ENCODE measurements around the gene GABBR2. TPM values are rescaled to one million over a fixed set of nuclear protein-coding genes. Genes with fewer than 3 reads are reported as not detected.

GABBR2 gene
- polyA plus RNA-seq, 1 of the 3 experiments (the other 2 are of a cell fraction), result not detected

GRCh38 chr9:98260635-98261034 lies 448.1 kb downstream of the GABBR2 start:
- Histone ChIP-seq H2AFZ (ENCODE audit: low read depth) (no peak overlapping the region), H3K36me3 (replicated peaks in 1 of 2; ENCODE audit: control insufficient read depth in 1 of 2, insufficient read depth in 2 of 2, low read length in 1 of 2) (no peaks in the 10 kb centered on the region), H3K27me3 (ENCODE audit: insufficient read depth) (no peaks in the 10 kb centered on the region), H4K20me1 (ENCODE audit: insufficient read depth) (no peaks in the 10 kb centered on the region), H3K9me2 (no peaks in the 10 kb centered on the region), H3K9ac (no peak overlapping the region), H3K4me2 (no peak overlapping the region), H3K4me3 (ENCODE audit: low read depth in 2 of 2, low read length in 1 of 2) (no peak overlapping the region), H3K27ac (ENCODE audit: low read depth in 2 of 2, low read length in 1 of 2) (no peak overlapping the region), H3K4me1 (ENCODE audit: control insufficient read depth in 1 of 2, insufficient read depth in 2 of 2, low read depth in 1 of 2, low read length in 1 of 2) (peaks cover 0 to 3% of the 10 kb centered on the region in 2 experiments; a peak in 1 of 4 replicates), H3F3A (replicated peaks; ENCODE audit: insufficient read depth) (peaks cover 8% of the 10 kb centered on the region), H3K9me3 (no peaks in the 10 kb centered on the region), H3K79me2 (ENCODE audit: insufficient read depth) (peaks cover 5% of the 10 kb centered on the region; the same call in 1 of the 2 replicates)
- TF ChIP-seq USF1 (IDR thresholded peaks at IDR 0.05; ENCODE audit: borderline replicate concordance, low read depth), result no peak
- ChIA-PET POLR2A (no interaction called here), CTCF (interaction anchor here (1.2 kb wide), 1 partner anchor 226 kb away, joined by 4 read pairs; no protein-coding TSS in a partner anchor)
- WGBS (ENCODE audit: low lambda C conversion rate), result 81% methylated on average over 5 of the region's 5 CpGs
- no peak for DNase-seq

- Histone ChIP-seq H3K27me3 (ENCODE audit: insufficient read depth) (no peaks in the 10 kb centered on the region), H3K4me2 (no peak overlapping the region), H3K36me3 (replicated peaks in 1 of 2; ENCODE audit: control insufficient read depth in 1 of 2, insufficient read depth in 2 of 2, low read length in 1 of 2) (no peaks in the 10 kb centered on the region), H2AFZ (ENCODE audit: low read depth) (no peak overlapping the region), H3K9me2 (no peaks in the 10 kb centered on the region), H3F3A (replicated peaks; ENCODE audit: insufficient read depth) (peaks cover 8% of the 10 kb centered on the region), H4K20me1 (ENCODE audit: insufficient read depth) (no peaks in the 10 kb centered on the region), H3K27ac (ENCODE audit: low read depth in 2 of 2, low read length in 1 of 2) (no peak overlapping the region), H3K79me2 (ENCODE audit: insufficient read depth) (peaks cover 6% of the 10 kb centered on the region; the same call in 1 of the 2 replicates), H3K4me3 (ENCODE audit: low read depth in 2 of 2, low read length in 1 of 2) (no peak overlapping the region), H3K9ac (no peak overlapping the region), H3K9me3 (no peaks in the 10 kb centered on the region), H3K4me1 (ENCODE audit: control insufficient read depth in 1 of 2, insufficient read depth in 2 of 2, low read depth in 1 of 2, low read length in 1 of 2) (peaks cover 0 to 5% of the 10 kb centered on the region in 2 experiments; a peak in 2 of 4 replicates)
- TF ChIP-seq ELF1 (IDR thresholded peaks at IDR 0.05) (no peak), IRF3 (IDR thresholded peaks at IDR 0.05; ENCODE audit: low read depth, low read length) (no peak)
- no peak for DNase-seq
- ChIA-PET POLR2A (no interaction called here), CTCF (interaction anchor here (0.6 to 1.8 kb wide), 6 partner anchors 53 to 336 kb away, joined by 3 to 10 read pairs (median 4); no protein-coding TSS in a partner anchor)
- 94% methylated on average over 3 of the region's 3 CpGs for WGBS (ENCODE audit: low lambda C conversion rate)
These were observed 448.9 kb downstream of the GABBR2 start for GRCh38 chr9:98259791-98260190.

- WGBS (ENCODE audit: low lambda C conversion rate), result 9% methylated on average over 12 of the region's 12 CpGs
- H3K27ac ChIP-seq (ENCODE audit: low read depth in 2 of 2, low read length in 1 of 2), result peak overlapping the region; percentile 92 to 98
These were observed 452.0 kb downstream of the GABBR2 start for GRCh38 chr9:98256756-98257155.

More at GRCh38 chr9:98256756-98257155, 452.0 kb downstream of the GABBR2 start:
- TF ChIP-seq IRF3 (IDR thresholded peaks at IDR 0.05; ENCODE audit: low read depth, low read length) (no peak), CHD2 (IDR thresholded peaks at IDR 0.05; ENCODE audit: low read length, partially characterized antibody) (peak; percentile 47), MXI1 (IDR thresholded peaks at IDR 0.05; ENCODE audit: low read depth, low read length) (peak; percentile 47; the same call in 1 of the 2 replicates)
- Histone ChIP-seq H3K9me3 (no peaks in the 10 kb centered on the region), H3K27me3 (ENCODE audit: insufficient read depth) (no peaks in the 10 kb centered on the region), H3K4me1 (ENCODE audit: control insufficient read depth in 1 of 2, insufficient read depth in 2 of 2, low read depth in 1 of 2, low read length in 1 of 2) (peaks cover 3 to 7% of the 10 kb centered on the region in 2 experiments), H3K4me3 (ENCODE audit: low read depth in 2 of 2, low read length in 1 of 2) (peak overlapping the region; percentile 81 to 85), H3K79me2 (ENCODE audit: insufficient read depth) (peaks cover 15% of the 10 kb centered on the region), H4K20me1 (ENCODE audit: insufficient read depth) (no peaks in the 10 kb centered on the region), H3K4me2 (peak overlapping the region; percentile 98), H2AFZ (ENCODE audit: low read depth) (peak overlapping the region; percentile 99), H3K36me3 (replicated peaks in 1 of 2; ENCODE audit: control insufficient read depth in 1 of 2, insufficient read depth in 2 of 2, low read length in 1 of 2) (no peaks in the 10 kb centered on the region), H3F3A (replicated peaks; ENCODE audit: insufficient read depth) (peaks cover 10% of the 10 kb centered on the region), H3K9ac (peak overlapping the region; percentile 86), H3K9me2 (no peaks in the 10 kb centered on the region)
- ChIA-PET POLR2A (interaction anchor here (0.6 to 2.7 kb wide), 9 partner anchors 28 to 334 kb away, joined by 3 to 17 read pairs (median 4); partner anchors contain the start of genes NANS and TRMO), CTCF (interaction anchor here (0.7 to 3.8 kb wide), 14 partner anchors 15 to 354 kb away, joined by 3 to 24 read pairs (median 4); partner anchors contain the start of gene TRMO)
- peak; percentile 69 for DNase-seq
